CD4-positive, alpha-beta T cell treated with Interleukin-1 beta for 1 hour (primary cell): Measurements from ENCODE around the gene COL1A1.

Experiments used
- DNase-seq, 2 donors: peaks; one replicate each; pipeline ENCODE4 v3.0.0-alpha.2; 2020 to 2022

COL1A1 gene

GRCh38 chr17:50213026-50214022 is 11.9 kb upstream of the COL1A1 start:
- peak; percentile 38 to 51 for DNase-seq

- DNase-seq, result no peak
Measured at GRCh38 chr17:50212121-50212843, 10.9 kb upstream of the COL1A1 start.

- no peak for DNase-seq
Measured at GRCh38 chr17:50211249-50212120, 10.1 kb upstream of the COL1A1 start.

- DNase-seq, result no peak
Measured at GRCh38 chr17:50210240-50211225, 9.1 kb upstream of the COL1A1 start.

- no peak for DNase-seq
Measured at GRCh38 chr17:50209472-50210239, 8.2 kb upstream of the COL1A1 start.

GRCh38 chr17:50209133-50209471 is 7.7 kb upstream of the COL1A1 start:
- no peak for DNase-seq

GRCh38 chr17:50208611-50209061 is 7.2 kb upstream of the COL1A1 start:
- DNase-seq, result no peak

- no peak for DNase-seq
Measured at GRCh38 chr17:50207792-50208567, 6.5 kb upstream of the COL1A1 start.

- no peak for DNase-seq
Measured at GRCh38 chr17:50207315-50207714, 5.9 kb upstream of the COL1A1 start.

GRCh38 chr17:50206604-50207293 is 5.3 kb upstream of the COL1A1 start:
- DNase-seq, result no peak

- DNase-seq, result no peak
Measured at GRCh38 chr17:50205963-50206505, 4.6 kb upstream of the COL1A1 start.

- no peak for DNase-seq
Measured at GRCh38 chr17:50205111-50205962, 3.9 kb upstream of the COL1A1 start.

- DNase-seq, result no peak
Measured at GRCh38 chr17:50204431-50204830, 3.0 kb upstream of the COL1A1 start.

- DNase-seq, result no peak
Measured at GRCh38 chr17:50203604-50204345, 2.3 kb upstream of the COL1A1 start.

GRCh38 chr17:50203086-50203485 is 1.7 kb upstream of the COL1A1 start:
- no peak for DNase-seq

GRCh38 chr17:50200457-50201275 is 765 bp downstream of the COL1A1 start:
- peak; percentile 80 to 83 for DNase-seq
